Measurements from ENCODE around the gene SLC30A7.

DNA sequence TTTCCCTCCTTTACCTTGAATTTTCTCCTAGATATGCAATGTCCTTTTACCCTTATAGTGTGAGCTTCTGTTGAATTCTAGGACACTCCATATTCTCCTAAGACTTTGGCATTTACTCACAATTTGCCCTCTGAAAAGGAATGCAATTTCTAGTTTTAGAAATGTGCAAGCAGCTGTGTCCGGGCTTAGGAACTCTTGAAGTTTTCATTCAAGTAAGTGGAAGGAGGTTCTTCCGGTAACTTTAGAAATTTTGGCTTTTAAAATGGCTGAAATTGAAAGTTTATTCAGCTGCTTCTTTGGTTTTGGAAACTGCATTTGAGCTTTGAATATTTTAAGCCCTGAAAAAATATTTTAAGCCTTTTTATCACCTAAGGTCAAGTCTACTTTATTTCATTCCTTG lies 73.4 kb downstream of the SLC30A7 start:
- TF ChIP-seq YY1 (IDR thresholded peaks at IDR 0.05; ENCODE audit: insufficient read depth, insufficient replicate concordance, low read depth, low read length): no peak
- TF ChIP-seq FOSL1 (CRISPR knock-in tag; IDR thresholded peaks at IDR 0.05; ENCODE audit: borderline replicate concordance): no peak
- no peak for TF ChIP-seq POLR2A (IDR thresholded peaks at IDR 0.05; ENCODE audit: insufficient read depth in 1 of 2, low read depth in 2 of 2, low read length in 2 of 2)
- TF ChIP-seq ARNT (IDR thresholded peaks at IDR 0.05): no peak
